Pulmonary artery endothelial cell (primary cell): ENCODE results near the gene PAIP2. TPM values are rescaled to one million over a fixed set of nuclear protein-coding genes. Genes with fewer than 3 reads are reported as not detected.
"Not testable (repeated sequence)": the region's sequence is repeated elsewhere in the genome, so short reads cannot be mapped to it uniquely, and the experiment has no call there.

Source experiments
- DNase-seq: peaks from one replicate; pipeline ENCODE4 v3.0.0-alpha.2; 2011; ENCODE audit warnings: low read depth, low spot score
- total RNA-seq: library from RNA; depleted of rRNA; stranded (reverse); fragments of >200 nt; gene quantifications from 2 replicates; pipeline ENCODE4 v1.2.3, GENCODE V29; 2014

PAIP2 gene
- total RNA-seq, 1 donor from 2014 or later = 74.3 TPM

GRCh38 chr5:139391570-139392323, 50.1 kb downstream of the PAIP2 start:
- DNase-seq = no peak

- DNase-seq = no peak
These were observed 50.6 kb downstream of the PAIP2 start for GRCh38 chr5:139392324-139392677.

- no peak for DNase-seq
These were observed 51.2 kb downstream of the PAIP2 start for GRCh38 chr5:139392678-139393496.

GRCh38 chr5:139393497-139394122, 52.0 kb downstream of the PAIP2 start:
- DNase-seq = no peak

DNA sequence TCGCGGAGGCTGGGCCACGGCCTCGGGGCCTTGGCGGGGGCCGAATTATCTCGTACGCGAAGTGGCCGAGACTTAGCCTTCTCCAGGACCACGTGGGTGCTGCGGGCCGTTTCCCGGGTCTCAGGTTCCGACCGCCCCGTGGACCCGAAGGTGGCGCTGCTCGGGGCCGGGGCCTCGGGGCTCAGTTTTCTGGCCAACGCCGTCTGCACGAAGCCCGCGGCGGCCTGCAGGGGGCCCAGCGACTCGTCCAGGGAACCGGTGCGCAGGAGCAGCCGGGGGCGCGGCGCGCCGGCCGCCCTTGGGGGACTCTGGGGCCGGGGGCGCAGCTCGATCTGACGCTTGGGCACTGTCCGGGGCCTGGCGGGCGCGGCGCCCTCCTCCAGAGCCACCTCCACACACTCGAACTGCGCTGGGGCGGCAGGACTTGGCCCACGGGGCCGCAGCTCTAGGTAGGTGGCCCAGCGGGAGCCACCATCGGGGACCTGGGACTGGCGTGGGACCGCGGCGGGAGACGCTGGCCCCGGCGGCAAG, 52.5 kb downstream of the PAIP2 start:
- DNase-seq = no peak

DNA sequence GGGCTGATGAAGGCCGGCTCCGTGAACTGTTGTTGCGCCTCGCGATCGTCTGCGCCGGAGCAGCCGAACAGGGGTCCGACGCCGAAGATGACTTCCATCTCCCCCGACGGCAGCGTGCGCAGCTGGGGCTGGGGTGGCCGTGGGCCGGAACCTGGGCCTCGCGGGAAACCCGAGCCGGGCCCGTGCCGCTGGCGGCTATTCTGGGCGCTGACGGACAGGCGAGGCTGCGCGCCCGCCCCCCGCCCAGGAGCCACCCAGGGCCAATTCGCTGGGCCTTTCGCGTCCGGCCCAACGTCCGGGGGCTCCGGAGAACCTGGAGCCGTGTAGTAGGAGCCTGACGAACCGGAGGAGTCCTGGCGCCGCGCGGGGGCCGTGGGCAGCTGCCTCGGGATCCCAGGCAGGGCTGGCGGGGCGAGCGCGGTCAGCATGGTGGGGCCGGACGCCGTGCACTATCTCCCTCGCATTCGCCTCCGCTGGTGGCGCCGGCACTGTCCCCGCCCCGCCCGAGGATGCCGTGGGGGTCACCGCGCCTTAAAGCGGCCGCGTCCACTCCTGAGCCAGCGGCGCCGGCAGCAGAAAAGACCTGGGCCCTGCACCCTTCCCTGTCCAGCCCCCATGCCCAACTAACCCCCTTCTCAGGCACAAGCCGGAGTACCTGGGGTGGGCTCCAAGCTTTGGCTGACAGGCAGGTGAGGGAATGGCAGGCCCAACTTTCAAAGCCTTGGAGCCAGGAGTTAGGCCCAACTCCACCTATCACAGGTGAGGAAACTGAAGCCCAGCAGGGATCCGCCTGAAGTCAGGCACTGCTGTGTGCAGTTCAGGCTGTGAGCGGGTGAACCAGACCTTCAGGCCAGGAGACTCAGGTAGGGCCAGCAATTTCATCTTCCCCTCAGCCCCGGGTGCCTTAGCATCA, 53.3 kb downstream of the PAIP2 start, which contains the start of gene PROB1:
Gene PROB1 (minus strand): TSS at position 451 of the 913 bp plus-strand sequence. CDS start 23 bp downstream, at position 428.
- DNase-seq = no peak

DNA sequence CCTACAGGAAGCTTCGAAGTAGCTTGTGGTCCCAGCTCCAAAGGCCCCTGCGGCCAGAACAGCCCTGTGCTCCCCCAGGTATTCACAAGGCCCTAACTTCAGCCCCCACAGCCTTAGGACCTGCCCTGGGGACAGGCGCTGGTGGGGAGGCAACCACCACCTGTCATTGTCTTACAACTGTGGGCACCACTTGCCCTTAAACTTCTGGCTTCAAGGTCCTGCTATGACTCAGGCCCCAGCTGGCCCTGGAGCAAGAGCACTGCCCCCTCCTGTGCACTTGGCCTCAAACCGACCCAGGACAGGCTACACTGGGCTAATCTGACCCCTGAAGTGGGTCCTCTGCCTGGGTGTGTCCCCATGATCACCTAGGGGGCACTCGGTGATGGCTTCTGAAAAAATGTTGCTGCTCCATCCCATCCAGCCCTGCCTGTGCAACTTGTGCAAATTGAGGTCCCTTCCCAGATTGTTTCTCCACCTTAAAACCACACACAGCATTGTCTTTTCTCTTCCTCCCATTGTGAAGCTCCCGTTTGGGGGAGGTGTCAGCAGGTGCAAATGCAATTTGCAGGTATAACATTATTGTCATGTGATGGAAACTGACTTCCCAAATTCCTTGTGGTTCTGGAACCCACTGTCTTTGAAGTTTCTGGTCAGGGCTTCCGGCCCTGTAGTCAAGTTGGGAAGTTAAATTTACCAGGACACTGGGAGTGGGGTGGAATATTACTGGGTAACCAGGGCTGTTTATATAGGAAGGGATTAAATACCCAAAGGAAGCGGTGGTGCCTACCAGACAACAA, 54.4 kb downstream of the PAIP2 start:
- DNase-seq = no peak

- no peak for DNase-seq
These were observed 55.0 kb downstream of the PAIP2 start for GRCh38 chr5:139396691-139397090.

- no peak for DNase-seq
These were observed 56.3 kb downstream of the PAIP2 start for GRCh38 chr5:139397921-139398320.

DNA sequence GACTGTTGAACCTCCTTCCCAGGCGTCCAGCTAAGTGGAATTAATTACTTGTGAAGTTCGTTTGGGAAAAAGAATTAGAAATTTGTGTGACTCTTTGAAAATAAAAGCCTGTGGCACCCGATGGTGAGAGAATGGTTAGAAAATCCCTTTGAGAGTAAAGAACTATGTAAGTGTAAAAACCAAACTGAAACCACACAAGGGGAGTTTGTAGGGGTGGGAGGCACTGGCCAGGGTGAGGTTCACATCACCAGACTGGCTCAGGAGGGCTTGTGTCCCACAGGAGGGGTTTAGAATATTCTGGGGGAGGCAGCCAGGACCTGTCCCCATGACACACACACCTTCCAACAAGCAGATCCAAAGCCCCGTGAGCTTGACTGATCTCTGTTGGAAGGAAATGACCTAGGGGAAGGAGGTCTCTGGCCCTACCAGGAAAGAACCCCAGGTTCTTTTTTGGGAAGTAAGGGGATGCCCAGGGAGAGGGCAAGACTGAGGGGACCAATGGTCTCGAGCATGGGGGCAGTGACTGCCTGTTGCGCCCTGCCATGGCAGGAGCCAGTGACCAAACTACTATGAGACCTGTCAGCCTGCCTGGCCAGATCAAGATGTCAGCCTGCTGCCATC, 58.0 kb downstream of the PAIP2 start:
- no peak for DNase-seq

DNA sequence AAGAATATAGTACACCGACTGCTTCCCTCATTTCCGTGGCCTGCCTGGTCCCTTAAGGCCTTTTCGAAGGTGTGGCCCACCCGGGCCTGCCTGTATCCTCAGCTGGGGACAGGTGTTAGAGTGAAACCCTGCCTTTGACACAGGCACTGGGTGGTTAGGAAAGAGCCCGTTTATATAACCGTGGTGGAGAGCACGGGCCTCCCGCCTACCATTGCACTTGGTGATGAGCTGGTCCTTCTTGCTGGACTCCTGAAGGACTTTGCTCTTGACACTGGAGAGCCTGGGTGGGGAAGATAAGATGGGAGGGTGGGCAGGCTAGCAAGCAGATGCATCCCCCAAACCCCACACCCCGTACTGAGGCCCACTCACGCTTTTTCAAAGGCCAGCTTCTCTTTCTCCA, 59.9 kb downstream of the PAIP2 start:
- no peak for DNase-seq

DNA sequence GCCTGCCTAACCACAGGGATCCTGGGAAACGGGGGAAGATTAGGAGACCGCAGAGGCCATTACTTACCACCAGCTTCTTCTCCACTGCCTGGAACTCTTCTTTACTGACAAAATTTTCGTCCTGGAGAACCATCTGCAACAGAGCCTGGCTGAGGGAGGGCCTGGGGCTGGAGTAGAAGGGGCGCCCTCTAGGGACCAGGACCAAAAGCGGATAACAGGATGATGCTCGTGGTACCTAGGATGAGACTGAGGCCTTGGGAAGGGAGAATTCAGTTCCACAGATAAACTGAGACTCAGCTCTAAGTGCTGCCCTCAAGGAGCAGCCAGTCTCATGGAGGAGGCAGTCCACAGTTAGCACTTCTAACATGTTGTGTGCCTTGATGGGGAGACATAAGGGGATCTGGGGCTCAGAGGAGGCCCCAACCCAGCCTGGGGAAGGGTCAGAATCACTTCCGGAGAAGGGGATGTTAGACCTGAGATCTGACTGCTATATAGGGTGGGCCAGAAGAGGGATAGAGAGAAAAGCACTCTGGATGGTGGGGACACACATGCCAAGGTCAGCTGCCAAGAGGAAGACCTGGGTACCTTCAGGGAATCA, 61.0 kb downstream of the PAIP2 start:
- DNase-seq = no peak

- DNase-seq = no peak
These were observed 61.7 kb downstream of the PAIP2 start for GRCh38 chr5:139403418-139403786.

DNA sequence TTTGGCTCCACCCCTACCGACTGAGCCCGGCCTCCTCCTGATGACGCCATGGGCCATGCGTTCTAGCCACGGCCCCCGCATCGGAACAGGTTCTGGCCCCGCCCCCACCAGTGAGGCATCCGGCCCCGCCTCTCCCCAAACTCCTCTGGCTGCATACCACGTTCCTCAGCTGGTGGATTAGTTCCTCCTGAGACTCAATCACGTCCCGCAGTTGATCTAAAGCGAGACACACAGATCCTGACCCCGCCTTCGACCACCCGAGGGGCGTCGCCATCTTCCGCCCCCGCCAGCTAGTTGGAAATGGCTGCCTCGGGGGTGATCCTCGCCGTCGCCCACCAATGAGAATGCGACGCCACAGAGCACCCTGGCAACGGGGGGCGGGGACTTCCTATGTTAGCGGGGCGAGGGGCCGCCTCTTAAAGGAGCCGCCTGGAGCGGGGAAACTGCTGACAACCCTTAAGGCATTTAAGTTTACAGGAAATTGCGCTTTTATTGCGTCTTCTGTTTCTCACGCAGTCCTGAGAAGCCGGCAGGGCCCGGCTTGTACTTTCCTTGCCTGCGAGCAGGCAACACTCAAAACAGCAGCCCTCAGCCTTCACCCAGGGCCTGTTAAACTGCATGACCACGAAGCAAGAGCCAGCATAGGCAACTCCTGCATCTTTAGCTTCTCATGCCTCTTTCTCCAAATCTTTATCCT, 62.3 kb downstream of the PAIP2 start, which contains the start of gene SPATA24:
Gene SPATA24 (minus strand): TSS at position 303 of the 697 bp plus-strand sequence. CDS start 29 bp downstream, at position 274.
- DNase-seq = peak; percentile 89

DNA sequence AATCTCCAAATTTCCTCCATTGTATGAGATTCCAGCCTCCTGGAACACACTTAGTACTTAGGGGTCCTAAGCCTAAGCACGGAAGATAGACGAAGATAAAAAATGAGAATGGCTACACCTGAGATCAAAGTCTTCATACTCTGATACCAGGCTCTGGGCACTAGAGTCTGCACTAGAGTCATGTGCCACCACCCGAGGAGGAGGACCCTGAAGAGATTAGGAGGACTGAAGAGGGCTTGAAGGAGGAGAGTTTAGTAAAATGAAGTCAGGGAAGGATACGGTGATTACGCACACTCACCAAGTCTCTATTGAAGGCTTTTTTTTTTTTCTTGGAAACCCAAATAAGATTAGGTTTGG, 62.8 kb downstream of the PAIP2 start:
- DNase-seq = no peak

DNA sequence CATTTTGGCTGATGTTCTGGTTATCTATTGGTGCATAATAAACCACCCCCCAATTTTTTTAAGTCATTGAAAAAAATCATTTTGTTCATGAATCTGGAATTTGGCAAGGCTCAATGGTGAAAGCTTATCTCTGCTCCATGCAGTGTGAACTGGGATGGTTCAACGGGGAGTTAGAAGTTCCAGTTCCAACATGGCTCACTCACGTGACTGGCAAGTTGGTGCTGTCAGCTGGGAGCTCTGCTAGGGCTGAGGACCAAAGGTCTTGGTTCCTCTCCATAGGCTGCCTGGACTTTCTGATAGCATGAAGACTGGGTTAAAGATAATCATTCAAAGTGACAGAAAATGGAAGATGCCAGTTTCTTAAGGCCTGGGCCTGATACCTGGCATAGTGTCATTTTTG, 65.3 kb downstream of the PAIP2 start:
- DNase-seq = no peak

DNA sequence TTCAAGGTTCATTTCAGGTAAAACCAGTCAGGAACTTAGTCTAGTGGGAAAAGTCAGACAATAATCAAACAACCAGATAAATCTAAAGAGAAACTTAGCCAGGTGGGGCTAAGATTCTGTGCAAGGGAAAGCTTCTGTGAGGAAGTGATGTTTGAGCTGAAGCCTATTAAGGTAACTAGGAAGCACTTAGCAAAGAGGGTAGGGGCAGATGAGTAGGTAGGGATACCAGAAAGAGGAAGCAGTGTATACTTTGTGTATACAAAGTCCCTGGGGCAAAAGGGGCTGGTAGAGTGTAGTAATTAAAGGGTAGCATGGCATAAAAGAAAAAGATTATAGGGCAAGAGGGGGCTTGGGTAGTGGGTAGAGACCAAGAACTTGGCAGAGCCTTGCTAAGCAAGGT, 65.9 kb downstream of the PAIP2 start:
- DNase-seq = no peak

GRCh38 chr5:139408191-139408590, 66.5 kb downstream of the PAIP2 start:
- DNase-seq = no peak

DNA sequence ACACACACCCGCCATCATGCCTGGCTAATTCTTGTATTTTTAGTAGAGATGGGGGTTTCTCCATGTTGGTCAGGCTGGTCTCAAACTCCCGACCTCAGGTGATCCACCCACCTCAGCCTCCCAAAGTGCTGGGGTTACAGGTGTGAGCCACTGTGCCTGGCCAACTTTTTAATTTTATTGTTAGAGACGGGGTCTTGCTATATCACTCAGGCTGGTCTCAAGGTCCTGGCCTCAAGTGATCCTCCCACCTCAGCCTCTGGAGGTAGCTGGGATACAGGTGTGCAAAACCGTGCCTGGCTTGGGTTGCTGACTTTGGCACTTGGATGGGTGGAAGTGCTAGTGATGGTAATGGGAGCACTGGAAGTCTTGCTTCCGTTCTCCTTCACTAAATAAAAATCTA, 67.5 kb downstream of the PAIP2 start:
- not testable (repeated sequence) for DNase-seq
